HG03575 (cell line): ENCODE data around the gene DVL3.
"Not testable (repeated sequence)": the region's sequence is repeated elsewhere in the genome, so short reads cannot be mapped to it uniquely, and the experiment has no call there.

Experiments
- ATAC-seq: cut with Tn5 transposase; IDR thresholded peaks from one replicate; pipeline ENCODE4 v1.9.1; 2021; ENCODE audit not compliant: unreplicated experiment, insufficient number of reproducible peaks, low FRiP score; ENCODE audit errors: extremely low read depth

The DVL3 gene

GRCh38 chr3:184149123-184149522 lies 6.1 kb upstream of the DVL3 start:
- ATAC-seq = no peak

GRCh38 chr3:184149770-184150169 lies 5.4 kb upstream of the DVL3 start:
- not testable (repeated sequence) for ATAC-seq

- no peak for ATAC-seq
These were observed 706 bp downstream of the DVL3 start for GRCh38 chr3:184155644-184156521.

GRCh38 chr3:184156522-184156955 lies 1.4 kb downstream of the DVL3 start:
- no peak for ATAC-seq

GRCh38 chr3:184157206-184157605 lies 2.0 kb downstream of the DVL3 start:
- ATAC-seq = no peak

- no peak for ATAC-seq
These were observed 3.2 kb downstream of the DVL3 start for GRCh38 chr3:184158404-184158803.

GRCh38 chr3:184160456-184160855 lies 5.3 kb downstream of the DVL3 start:
- no peak for ATAC-seq

- ATAC-seq = not testable (repeated sequence)
These were observed 7.4 kb downstream of the DVL3 start for GRCh38 chr3:184162571-184163070.

- no peak for ATAC-seq
These were observed 9.6 kb downstream of the DVL3 start for GRCh38 chr3:184164648-184165330.

- ATAC-seq = no peak
These were observed 10.4 kb downstream of the DVL3 start for GRCh38 chr3:184165543-184165942.

- ATAC-seq = no peak
These were observed 11.5 kb downstream of the DVL3 start for GRCh38 chr3:184166671-184167070.

GRCh38 chr3:184167786-184168185 lies 12.6 kb downstream of the DVL3 start:
- ATAC-seq = no peak

GRCh38 chr3:184168363-184169120 lies 13.4 kb downstream of the DVL3 start:
- no peak for ATAC-seq

GRCh38 chr3:184169896-184170875 lies 15.0 kb downstream of the DVL3 start:
- no peak for ATAC-seq

- no peak for ATAC-seq
These were observed 16.4 kb downstream of the DVL3 start for GRCh38 chr3:184171562-184171961.

- no peak for ATAC-seq
These were observed 17.6 kb downstream of the DVL3 start for GRCh38 chr3:184172681-184173373.

GRCh38 chr3:184173374-184173722 lies 18.2 kb downstream of the DVL3 start:
- no peak for ATAC-seq

GRCh38 chr3:184174284-184174645 lies 19.1 kb downstream of the DVL3 start:
- no peak for ATAC-seq
